SK-N-SH (cell line): ENCODE measurements around the gene CNTFR. TPM values are rescaled to one million over a fixed set of nuclear protein-coding genes. Genes with fewer than 3 reads are reported as not detected.

Experiments
- CTCF ChIA-PET: fragments of 300-600, 350-600 bp; formaldehyde crosslinking; extraction: SDS; loops from one replicate; lab custom pipeline; 2021; lab: Yijun Ruan, JAX
- POLR2A ChIA-PET: fragments of 350-600 bp; sonication (Branson Sonifier 250); formaldehyde crosslinking; extraction: SDS; loops from one replicate; lab custom pipeline; 2020; ENCODE audit warnings: antibody characterized with exemption, inconsistent platforms; lab: Yijun Ruan, JAX
- DNase-seq: peaks from one replicate; pipeline ENCODE4 v3.0.0; 2012
- H2AFZ ChIP-seq: fragments of 200-600 bp; sonication (generic); 2 replicates; pipeline ENCODE4 v1.8.1; 2016; ENCODE audit warnings: antibody characterized with exemption, mild to moderate bottlenecking, low read depth
- H3F3A ChIP-seq: fragments of 200-600 bp; sonication (generic); replicated peaks from 2 replicates; pipeline ENCODE3; 2016; ENCODE audit warnings: antibody characterized with exemption, mild to moderate bottlenecking; ENCODE audit not compliant: insufficient read depth
- H3K27ac ChIP-seq, 2 experiments: fragments of 200-500 bp in 1 of 2; fragments of 200-600 bp in 1 of 2; sonication (Bioruptor generic) in 1 of 2; sonication (generic), shearing (Covaris generic) in 1 of 2; 2 replicates each; pipeline versions ENCODE4 v1.5.1 to v1.6.1; 2014 to 2016; ENCODE audit warnings: low read depth in 2 of 2, inconsistent platforms in 1 of 2, low read length in 1 of 2, mild to moderate bottlenecking in 1 of 2, mixed read lengths in 1 of 2
- H3K27me3 ChIP-seq: fragments of 200-600 bp; sonication (generic), shearing (Covaris generic); 2 replicates; pipeline ENCODE4 v1.6.1; 2016; ENCODE audit warnings: mixed run types; ENCODE audit not compliant: insufficient read depth
- H3K36me3 ChIP-seq, 2 experiments: fragments of 200-500 bp in 1 of 2; fragments of 200-600 bp in 1 of 2; sonication (Bioruptor generic) in 1 of 2; sonication (generic) in 1 of 2; replicated peaks in 1 of 2; 2 replicates each; pipeline versions ENCODE3 to v1.5.1; 2014 to 2016; ENCODE audit warnings: low read length in 1 of 2, mild to moderate bottlenecking in 1 of 2; ENCODE audit not compliant: insufficient read depth in 2 of 2, control insufficient read depth in 1 of 2
- H3K4me1 ChIP-seq, 2 experiments: fragments of 200-500 bp in 1 of 2; fragments of 200-600 bp in 1 of 2; sonication (Bioruptor generic) in 1 of 2; sonication (generic), shearing (Covaris generic) in 1 of 2; 2 replicates each; pipeline versions ENCODE4 v1.5.1 to v1.6.1; 2014 to 2016; ENCODE audit warnings: low read depth in 1 of 2, low read length in 1 of 2, mixed run types in 1 of 2; ENCODE audit not compliant: insufficient read depth in 2 of 2, control insufficient read depth in 1 of 2
- H3K4me2 ChIP-seq: fragments of 200-600 bp; sonication (generic), shearing (Covaris generic); 2 replicates; pipeline ENCODE4 v1.6.1; 2017; ENCODE audit warnings: mixed run types
- H3K4me3 ChIP-seq, 2 experiments: fragments of 200-500 bp in 1 of 2; fragments of 200-600 bp in 1 of 2; sonication (Bioruptor generic) in 1 of 2; sonication (generic), shearing (Covaris generic) in 1 of 2; 2 replicates each; pipeline versions ENCODE4 v1.5.1 to v1.8.1; 2014 to 2016; ENCODE audit warnings: low read depth in 2 of 2, inconsistent platforms in 1 of 2, low read length in 1 of 2, mild to moderate bottlenecking in 1 of 2, mixed read lengths in 1 of 2, moderate library complexity in 1 of 2
- H3K79me2 ChIP-seq: fragments of 200-600 bp; sonication (generic); 2 replicates; pipeline ENCODE4 v1.8.1; 2017; ENCODE audit warnings: mild to moderate bottlenecking; ENCODE audit not compliant: insufficient read depth
- H3K9ac ChIP-seq: fragments of 200-600 bp; sonication (generic); 2 replicates; pipeline ENCODE4 v1.6.1; 2017; ENCODE audit warnings: mixed run types
- H3K9me2 ChIP-seq: fragments of 200-600 bp; sonication (generic); 2 replicates; pipeline ENCODE4 v1.6.1; 2017; ENCODE audit warnings: mixed run types
- H3K9me3 ChIP-seq: fragments of 200-600 bp; sonication (generic); 2 replicates; pipeline ENCODE4 v1.6.1; 2017; ENCODE audit warnings: mixed run types, mild to moderate bottlenecking, moderate library complexity
- H4K20me1 ChIP-seq: fragments of 200-600 bp; sonication (generic); 2 replicates; pipeline ENCODE4 v1.6.1; 2017; ENCODE audit warnings: mild to moderate bottlenecking, mixed run types; ENCODE audit not compliant: insufficient read depth
- ELF1 ChIP-seq: IDR thresholded peaks from 2 replicates; pipeline ENCODE4 v1.4.0; 2012
- FOSL2 ChIP-seq: IDR thresholded peaks from 2 replicates; pipeline ENCODE4 v1.4.0; 2012; ENCODE audit warnings: low read depth, mild to moderate bottlenecking, moderate library complexity, borderline replicate concordance
- JUND ChIP-seq: IDR thresholded peaks from 2 replicates; pipeline ENCODE4 v1.4.0; 2012
- MAX ChIP-seq: IDR thresholded peaks from 2 replicates; pipeline ENCODE4 v1.4.0; 2012; ENCODE audit warnings: low read depth
- RAD21 ChIP-seq: IDR thresholded peaks from 2 replicates; pipeline ENCODE4 v1.6.1; 2012; ENCODE audit warnings: mild to moderate bottlenecking, low read length
- RCOR1 ChIP-seq: fragments of 150-350 bp; IDR thresholded peaks from 2 replicates; pipeline ENCODE4 v1.6.1; 2017; ENCODE audit warnings: antibody characterized with exemption, low read length
- REST ChIP-seq: IDR thresholded peaks from 2 replicates; pipeline ENCODE4 v1.6.1; 2012; ENCODE audit warnings: mild to moderate bottlenecking, low read depth, low read length, moderate library complexity
- YY1 ChIP-seq: IDR thresholded peaks from 2 replicates; pipeline ENCODE4 v1.4.0; 2012; ENCODE audit warnings: low read depth, mild to moderate bottlenecking
- ZBTB33 ChIP-seq: IDR thresholded peaks from 2 replicates; pipeline ENCODE4 v1.4.0; 2012; ENCODE audit warnings: low read depth, borderline replicate concordance
- polyA plus RNA-seq, 3 experiments: library from polyadenylated mRNA; depleted of rRNA; stranded (reverse); fragments of >200 nt; gene quantifications; 2 replicates each; pipeline ENCODE4 v1.2.3, GENCODE V29; 2012
- TF ChIP-seq, protein P1 (sequence below): IDR thresholded peaks from 2 replicates; pipeline ENCODE4 v1.4.0; 2012; ENCODE audit warnings: low read depth, borderline replicate concordance
- TF ChIP-seq, protein P2 (sequence below): fragments of 150-350 bp; IDR thresholded peaks from 2 replicates; pipeline ENCODE4 v1.6.1; 2016; ENCODE audit warnings: mild to moderate bottlenecking, low read depth, low read length
- TF ChIP-seq, protein P3 (sequence below): IDR thresholded peaks from 2 replicates; pipeline ENCODE4; 2012

Gene CNTFR
- polyA plus RNA-seq, 1 of the 3 experiments (the other 2 are of a cell fraction), result 1.8 TPM

DNA sequence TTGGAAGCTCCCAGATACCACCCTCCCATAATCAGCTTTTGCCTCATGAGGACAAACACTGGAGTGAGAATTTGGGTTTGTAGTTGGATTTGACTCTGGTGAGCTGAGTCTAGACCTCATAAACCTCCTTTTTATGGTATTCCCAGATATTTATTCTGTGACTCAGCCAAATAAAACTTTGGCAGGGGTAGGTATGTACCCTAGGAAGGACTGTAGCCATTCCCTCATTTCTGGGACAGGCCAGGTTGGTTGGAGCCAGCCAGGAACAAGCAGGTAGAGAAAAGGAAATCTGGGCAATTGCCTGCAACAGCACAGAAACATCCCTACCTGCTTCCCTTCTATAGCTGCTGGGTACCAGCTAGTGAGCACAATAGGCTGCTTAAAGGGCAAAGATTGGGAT is 86.1 kb downstream of the CNTFR start:
- Histone ChIP-seq H3K4me2 (no peak overlapping the region), H3K4me3 (no peak overlapping the region), H3K27ac (no peak overlapping the region), H3F3A (no peaks in the 10 kb centered on the region), H3K9me2 (no peaks in the 10 kb centered on the region), H3K4me1 (peaks cover 0 to 6% of the 10 kb centered on the region in 2 experiments; a peak in 1 of 4 replicates), H3K27me3 (no peaks in the 10 kb centered on the region), H3K9me3 (no peaks in the 10 kb centered on the region), H3K79me2 (no peaks in the 10 kb centered on the region), H2AFZ (no peak overlapping the region), H3K9ac (no peak overlapping the region), H3K36me3 (no peaks in the 10 kb centered on the region), H4K20me1 (no peaks in the 10 kb centered on the region)
- POLR2A ChIA-PET, result no interaction called here
- CTCF ChIA-PET, result interaction anchor here (0.8 to 9.5 kb wide), 13 partner anchors 14 to 170 kb away, joined by 3 to 155 read pairs (median 4); no protein-coding TSS in a partner anchor
- TF ChIP-seq YY1, result no peak
- TF ChIP-seq MAX, result no peak
- no peak for TF ChIP-seq JUND
- no peak for TF ChIP-seq ELF1
- TF ChIP-seq FOSL2, result no peak
- TF ChIP-seq ZBTB33, result no peak
- TF ChIP-seq, protein P1, sequence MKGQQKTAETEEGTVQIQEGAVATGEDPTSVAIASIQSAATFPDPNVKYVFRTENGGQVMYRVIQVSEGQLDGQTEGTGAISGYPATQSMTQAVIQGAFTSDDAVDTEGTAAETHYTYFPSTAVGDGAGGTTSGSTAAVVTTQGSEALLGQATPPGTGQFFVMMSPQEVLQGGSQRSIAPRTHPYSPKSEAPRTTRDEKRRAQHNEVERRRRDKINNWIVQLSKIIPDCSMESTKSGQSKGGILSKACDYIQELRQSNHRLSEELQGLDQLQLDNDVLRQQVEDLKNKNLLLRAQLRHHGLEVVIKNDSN, result no peak
- TF ChIP-seq, protein P2, sequence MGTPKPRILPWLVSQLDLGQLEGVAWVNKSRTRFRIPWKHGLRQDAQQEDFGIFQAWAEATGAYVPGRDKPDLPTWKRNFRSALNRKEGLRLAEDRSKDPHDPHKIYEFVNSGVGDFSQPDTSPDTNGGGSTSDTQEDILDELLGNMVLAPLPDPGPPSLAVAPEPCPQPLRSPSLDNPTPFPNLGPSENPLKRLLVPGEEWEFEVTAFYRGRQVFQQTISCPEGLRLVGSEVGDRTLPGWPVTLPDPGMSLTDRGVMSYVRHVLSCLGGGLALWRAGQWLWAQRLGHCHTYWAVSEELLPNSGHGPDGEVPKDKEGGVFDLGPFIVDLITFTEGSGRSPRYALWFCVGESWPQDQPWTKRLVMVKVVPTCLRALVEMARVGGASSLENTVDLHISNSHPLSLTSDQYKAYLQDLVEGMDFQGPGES, result no peak
- TF ChIP-seq, protein P3, sequence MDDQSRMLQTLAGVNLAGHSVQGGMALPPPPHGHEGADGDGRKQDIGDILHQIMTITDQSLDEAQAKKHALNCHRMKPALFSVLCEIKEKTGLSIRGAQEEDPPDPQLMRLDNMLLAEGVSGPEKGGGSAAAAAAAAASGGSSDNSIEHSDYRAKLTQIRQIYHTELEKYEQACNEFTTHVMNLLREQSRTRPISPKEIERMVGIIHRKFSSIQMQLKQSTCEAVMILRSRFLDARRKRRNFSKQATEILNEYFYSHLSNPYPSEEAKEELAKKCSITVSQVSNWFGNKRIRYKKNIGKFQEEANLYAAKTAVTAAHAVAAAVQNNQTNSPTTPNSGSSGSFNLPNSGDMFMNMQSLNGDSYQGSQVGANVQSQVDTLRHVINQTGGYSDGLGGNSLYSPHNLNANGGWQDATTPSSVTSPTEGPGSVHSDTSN, result no peak
- no peak for TF ChIP-seq RAD21
- TF ChIP-seq RCOR1, result no peak
- TF ChIP-seq REST, result no peak
- no peak for DNase-seq
